HG02884 (cell line): Measurements from ENCODE around the gene NHS.
"Not testable (repeated sequence)": the region's sequence is repeated elsewhere in the genome, so short reads cannot be mapped to it uniquely, and the experiment has no call there.

Source experiments
- ATAC-seq: cut with Tn5 transposase; IDR thresholded peaks from one replicate; pipeline ENCODE4 v1.9.1; 2021; ENCODE audit warnings: mild to moderate bottlenecking, moderate library complexity; ENCODE audit not compliant: unreplicated experiment

Gene NHS

DNA sequence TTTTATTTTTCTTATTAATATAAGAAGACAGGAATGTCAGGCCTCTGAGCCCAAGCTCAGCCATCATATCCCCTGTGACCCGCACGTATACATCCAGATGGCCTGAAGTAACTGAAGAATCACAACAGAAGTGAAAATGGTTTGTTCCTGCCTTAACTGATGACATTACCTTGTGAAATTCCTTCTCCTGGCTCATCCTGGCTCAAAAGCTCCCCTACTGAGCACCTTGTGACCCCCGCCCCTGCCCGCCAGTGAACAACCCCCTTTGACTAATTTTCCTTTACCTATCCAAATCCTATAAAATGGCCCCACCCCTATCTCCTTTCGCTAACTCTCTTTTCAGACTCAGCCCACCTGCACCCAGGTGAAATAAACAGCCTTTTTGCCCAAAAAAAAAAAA, 71.3 kb downstream of the NHS start:
- not testable (repeated sequence) for ATAC-seq

GRCh38 chrX:17448188-17448587, 73.2 kb downstream of the NHS start:
- no peak for ATAC-seq

- no peak for ATAC-seq
These were observed 74.9 kb downstream of the NHS start for GRCh38 chrX:17449866-17450265.

DNA sequence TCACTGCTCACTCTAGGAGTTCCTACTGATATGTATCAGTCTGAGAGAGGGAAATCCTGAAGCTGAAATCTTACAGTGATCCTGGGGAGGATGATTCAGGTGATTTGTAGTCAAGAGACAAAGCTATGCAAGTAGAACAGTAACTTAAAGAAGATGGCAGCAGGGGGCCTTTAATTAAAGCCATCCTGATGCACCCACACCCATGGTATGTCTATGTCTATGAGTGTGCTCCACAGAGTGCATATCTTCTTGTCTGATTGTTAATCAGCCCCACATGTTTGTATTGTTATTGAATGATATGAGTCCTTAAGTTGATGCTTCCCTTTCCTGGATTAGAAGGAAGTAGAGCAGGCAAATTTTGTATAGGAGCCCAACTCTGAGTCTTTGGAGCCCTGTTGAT, 78.8 kb downstream of the NHS start:
- no peak for ATAC-seq

- no peak for ATAC-seq
These were observed 81.5 kb downstream of the NHS start for GRCh38 chrX:17456526-17456925.

DNA sequence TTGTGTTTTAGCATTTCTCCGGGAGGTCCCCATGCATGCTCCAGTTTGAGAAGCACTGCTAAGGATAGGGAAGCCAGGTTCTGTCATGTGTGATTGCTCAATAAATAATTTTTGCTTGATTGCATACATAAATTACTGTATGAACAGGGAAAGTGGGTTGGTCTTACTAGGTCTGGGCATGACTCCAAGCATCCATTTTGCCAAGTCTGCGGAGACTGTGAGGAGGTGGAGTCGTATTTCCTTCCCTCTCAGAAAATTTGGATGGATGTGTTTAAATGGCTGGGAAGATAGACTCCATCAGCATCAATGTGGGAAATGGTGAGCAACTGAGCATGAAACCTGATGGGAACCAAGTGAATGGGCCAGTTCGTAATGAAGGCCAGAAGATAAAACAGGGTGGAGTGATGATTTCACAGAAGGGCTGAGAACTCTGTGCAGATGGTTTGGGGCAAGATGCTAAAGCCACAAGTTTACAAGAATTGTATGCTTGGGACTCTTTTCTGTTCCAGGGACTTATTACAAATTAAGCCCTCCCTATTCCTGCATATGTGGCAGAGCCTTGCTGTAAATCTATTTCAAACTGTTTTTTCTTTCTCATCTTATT, 84.1 kb downstream of the NHS start:
- ATAC-seq: no peak

DNA sequence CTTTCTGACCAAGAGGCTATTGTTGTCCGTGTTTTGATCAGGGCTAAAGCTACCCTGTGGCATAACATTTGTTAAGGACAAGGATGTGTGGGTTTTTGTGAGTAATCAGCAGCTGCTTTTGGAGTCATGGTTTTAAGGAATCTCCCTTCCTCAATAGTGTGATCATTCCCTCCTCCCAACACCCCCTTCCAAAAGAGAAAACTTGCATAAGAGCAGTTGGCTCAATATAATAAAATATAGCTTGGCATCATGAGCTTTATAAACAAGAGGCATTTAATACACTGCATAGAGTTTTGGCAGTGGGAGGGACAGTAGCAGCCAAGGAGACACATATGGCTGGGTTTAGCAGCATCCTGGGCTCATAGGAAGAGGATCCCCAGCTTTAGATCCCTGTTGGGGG, 84.7 kb downstream of the NHS start:
- ATAC-seq: no peak

GRCh38 chrX:17462881-17463280, 87.9 kb downstream of the NHS start:
- ATAC-seq: no peak

DNA sequence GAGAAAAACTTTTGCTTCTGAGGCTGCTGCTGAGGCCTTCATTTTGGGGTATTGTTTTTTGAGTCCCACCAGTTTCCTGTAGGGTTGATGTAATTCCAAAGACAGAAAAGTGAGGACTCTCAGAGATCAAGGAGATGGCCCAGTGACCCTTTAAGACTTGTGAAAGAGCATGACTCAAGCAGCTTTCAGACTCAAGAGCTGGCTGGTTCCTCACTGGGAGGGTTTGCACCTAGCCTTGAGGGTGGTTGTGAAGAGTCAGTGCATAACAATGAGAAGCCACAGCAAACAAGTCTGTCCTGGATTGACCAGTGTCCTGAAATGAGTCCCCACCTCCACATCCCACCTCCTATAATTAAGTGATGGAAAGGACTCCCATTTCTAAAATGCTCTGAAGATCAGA, 89.2 kb downstream of the NHS start:
- no peak for ATAC-seq

DNA sequence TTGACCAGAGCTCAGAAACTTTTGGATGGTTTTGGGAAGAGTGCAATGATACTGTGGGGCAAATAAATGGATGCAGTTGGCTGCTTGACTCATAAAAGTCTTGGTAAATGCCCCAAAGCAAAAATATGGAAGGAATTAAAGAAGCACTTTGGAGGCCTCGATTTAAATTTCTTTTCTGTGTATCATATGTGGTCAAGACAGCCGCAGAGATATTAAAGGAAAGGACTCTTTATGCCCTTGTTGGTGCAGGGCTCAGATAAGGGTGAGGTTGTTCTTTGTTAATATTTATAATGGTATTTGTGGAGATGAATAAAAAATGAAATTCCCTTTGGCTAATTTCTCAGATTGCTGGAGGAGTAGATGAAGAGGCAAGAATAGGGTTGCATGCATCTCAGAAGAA, 90.2 kb downstream of the NHS start:
- no peak for ATAC-seq

DNA sequence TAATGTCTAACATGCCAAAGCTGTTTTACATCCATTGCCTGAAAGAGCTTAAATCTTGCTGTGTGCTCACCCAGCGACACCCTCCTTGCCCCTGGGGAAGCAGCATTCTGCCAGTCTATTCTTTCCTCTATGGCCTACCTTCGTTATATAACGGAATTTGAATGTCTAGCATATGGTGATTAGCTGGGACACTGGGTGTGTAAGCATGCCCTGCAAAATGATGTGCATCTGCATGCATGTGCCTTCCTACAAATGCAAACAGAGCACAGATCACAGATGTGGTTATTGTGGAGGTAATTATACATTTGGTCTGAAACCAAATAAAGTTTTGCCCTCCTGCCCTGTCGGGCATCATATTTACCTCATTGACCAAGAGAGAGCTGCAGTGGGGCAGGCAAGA, 90.8 kb downstream of the NHS start:
- ATAC-seq: no peak

DNA sequence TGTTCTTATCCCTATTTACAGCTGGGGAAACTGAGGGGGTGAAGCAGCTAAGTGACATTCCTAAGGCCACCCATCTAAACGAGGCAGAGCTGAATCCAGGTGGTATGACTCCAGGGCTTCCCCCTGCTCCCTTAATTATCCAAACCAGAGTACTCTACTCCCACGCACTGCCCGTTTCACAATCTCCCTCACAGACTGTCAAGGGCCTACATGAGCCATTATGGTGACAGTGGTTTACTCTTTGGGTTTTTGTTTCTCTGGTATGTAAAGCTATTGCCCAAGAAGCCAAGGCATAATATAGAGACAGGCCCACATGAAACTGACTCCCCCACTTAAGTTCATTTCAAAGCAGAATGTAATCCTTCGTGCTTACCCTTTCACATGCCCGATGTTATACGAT, 95.1 kb downstream of the NHS start:
- ATAC-seq: no peak

DNA sequence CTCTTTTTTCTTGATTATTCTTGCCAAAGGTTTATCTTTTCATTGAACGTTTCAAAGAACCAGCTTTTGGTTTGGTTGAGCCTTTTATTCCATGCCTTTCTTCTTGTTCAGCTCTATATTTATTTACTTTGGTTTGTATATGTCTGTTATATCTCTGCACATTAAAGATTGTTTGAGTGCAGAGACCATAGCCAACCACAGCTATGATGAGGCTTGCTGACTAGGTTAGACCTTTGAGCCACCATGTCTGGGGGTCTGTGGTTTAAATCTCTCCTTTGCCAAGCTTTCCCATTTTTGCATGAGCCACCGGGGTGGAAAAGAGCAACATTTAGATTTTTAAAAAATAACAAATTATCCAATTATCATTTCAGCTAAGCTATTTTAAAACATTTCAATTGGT, 96.1 kb downstream of the NHS start:
- ATAC-seq: no peak

DNA sequence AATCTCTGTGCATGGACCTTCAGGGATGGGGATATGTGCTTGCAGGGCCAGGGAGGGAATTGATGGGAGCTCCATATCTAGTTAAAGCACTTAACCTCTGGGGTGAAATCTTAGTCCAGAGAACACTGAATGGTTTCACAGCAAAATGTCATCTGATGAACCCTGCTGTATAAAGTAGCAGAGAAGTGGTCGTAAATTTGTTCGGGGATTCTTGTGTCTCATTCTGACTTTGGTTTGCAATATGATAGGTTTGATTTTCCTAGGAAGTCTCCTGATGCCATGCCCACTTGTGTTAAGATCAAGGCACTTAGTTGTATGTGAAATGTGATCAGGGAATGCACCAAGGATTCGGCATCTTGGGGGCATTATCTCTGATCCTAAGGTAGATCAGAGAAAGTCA, 96.9 kb downstream of the NHS start:
- ATAC-seq: no peak

GRCh38 chrX:17472424-17472823, 97.4 kb downstream of the NHS start:
- no peak for ATAC-seq

DNA sequence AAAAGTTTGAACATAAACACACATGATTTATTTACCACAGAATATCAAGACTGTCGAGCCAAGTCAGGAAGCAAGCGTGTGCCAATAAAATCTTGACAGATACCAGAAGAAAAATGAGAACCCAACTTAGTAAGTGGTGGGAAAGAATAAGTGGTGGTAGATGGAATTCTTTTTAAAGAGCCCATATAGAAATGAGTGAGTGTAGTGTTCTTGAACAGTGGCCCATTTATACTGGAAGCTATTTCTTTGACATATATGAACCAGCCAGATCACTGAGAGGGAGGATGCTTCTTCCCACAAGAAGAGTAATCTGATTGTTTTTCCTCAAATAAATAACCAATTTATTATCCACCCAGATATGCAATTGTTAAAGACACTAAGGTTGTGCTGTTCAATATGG, 98.0 kb downstream of the NHS start:
- ATAC-seq: no peak

DNA sequence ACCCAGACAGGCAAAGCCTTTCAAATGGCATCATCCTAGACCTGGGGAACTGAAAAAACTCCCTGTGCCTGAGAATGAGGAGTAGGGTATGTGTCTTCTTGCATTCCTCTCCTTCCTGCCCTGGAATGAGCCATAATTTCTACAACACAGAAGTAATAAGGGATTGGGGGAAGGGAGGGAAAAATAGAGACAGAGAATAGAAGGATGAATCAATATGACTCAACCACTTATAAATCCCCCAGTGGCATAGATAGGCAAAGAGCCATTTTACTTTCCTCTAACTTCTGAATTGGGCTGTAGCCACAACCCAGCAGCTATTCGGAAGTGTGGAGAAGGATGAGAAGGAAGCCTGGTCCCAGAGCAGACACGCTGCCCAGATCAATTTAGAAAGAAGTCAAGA, 99.9 kb downstream of the NHS start:
- no peak for ATAC-seq

DNA sequence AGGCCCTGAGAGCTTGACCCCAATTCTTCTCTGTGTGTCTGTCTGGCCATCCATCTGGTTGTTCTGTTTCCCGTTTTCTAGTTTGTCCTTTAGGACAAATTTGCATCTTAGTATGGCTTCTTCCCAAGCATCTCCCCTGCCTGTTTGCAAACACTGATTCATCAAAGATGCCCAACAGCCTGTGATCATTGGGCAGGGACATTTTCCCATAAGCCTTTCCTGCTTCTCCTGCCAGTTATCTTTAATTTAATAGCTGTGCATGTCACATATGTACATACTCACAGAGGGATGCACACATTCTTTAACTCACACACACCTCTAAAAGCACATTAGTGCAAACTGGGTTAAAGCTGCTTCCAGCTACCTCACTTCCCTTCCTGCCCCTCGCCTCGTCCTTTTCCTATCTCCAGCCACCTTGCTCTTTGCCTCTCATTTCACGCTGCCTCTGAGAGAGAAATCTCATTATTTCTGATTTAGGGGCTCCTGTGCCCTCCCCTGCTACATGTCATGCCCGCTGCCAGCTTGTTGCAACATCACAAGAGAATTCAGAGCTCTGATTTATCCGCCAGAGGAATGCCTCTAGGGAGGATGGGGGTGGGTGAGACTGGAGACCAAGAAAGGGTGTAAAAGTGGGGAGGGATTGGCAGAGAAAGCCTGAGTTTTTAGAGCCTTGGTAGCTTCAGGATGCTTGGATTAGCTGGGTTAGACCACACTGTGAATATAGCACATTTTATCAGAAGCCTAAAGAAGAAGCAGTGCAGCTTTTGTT, 100.6 kb downstream of the NHS start:
- no peak for ATAC-seq

DNA sequence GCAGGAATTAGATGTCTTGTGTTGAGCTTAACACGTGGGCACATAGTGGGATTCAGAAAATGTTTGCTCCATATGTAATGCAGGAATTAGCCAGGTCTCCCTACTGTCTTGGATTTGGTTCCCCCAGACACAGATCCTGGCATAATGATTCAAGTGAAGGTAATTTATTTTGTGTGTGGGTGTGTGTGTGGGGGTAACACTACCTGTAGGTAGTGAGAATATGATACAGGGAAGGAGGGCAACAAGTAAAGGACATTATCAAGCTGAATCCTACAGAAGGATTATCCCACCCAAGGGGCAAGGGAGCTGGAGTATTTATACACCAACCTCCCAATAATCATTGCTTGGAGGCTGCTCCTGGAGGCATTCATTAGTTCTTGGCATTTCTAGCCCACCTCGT, 101.4 kb downstream of the NHS start:
- ATAC-seq: no peak

GRCh38 chrX:17481086-17481485, 106.1 kb downstream of the NHS start:
- no peak for ATAC-seq

DNA sequence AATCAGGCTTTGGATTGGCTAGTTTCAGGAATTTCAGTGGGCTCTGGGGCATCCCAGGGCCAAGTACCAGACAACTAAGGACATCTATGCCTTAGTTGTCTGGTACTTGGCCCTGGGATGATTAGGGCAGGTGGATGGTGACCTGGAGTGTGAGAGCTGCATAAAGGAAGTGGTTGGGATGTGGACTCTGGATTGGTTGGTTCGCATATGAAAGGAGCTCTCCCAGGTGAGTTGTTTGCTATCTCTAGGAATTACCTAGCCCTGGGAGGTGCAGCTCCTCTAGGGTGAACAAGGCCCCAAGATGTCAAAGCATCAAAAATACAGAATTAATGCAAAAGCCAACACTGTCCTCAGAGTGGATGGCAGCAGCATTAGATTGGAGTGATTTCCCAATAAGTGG, 109.6 kb downstream of the NHS start:
- ATAC-seq: no peak

GRCh38 chrX:17485391-17485790, 110.4 kb downstream of the NHS start:
- no peak for ATAC-seq

DNA sequence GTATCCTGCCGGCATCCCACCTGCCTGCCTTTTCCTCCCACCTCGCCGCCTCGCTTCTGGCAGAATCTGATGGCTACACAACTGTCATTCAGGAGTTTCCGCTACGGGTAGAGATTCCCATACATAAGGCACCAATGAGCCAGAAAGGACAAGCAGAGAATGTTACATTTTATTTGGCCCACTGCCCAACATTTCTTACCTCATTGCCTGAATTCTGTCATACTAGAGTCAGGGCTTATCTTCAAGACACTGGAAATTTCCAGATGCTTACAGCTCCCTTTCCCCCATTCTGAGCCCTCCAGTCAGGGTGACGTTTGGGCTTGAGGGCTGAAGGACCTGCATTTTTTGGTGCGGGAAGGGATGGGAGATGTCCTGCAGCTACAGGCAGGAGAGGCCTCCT, 113.0 kb downstream of the NHS start:
- ATAC-seq: no peak
